ENCODE data around the gene ASB11.
"Not testable (repeated sequence)": the region's sequence is repeated elsewhere in the genome, so short reads cannot be mapped to it uniquely, and the experiment has no call there.

Gene ASB11

DNA sequence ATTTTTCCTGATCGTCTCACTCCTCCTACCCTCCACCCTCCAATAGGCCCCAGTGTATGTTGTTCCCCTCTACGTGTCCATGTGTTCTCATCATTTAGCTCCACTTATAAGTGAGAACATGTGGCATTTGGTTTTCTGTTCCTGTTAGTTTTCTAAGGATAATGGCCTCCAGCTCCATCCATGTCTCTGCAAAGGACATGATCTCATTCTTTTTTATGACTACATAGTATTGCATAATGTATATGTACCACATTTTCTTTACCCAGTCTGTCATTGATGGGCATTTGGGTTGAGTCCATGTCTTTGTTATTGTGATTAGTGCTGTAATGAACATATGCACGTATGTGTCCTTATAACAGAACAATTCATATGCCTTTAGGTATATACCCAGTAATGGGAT is 9.5 kb downstream of the ASB11 start:
- not testable (repeated sequence) for DNase-seq (ENCODE audit: low read depth)

- DNase-seq (ENCODE audit: low read depth): no peak
Observed at GRCh38 chrX:15301924-15302323, 13.5 kb downstream of the ASB11 start.

DNA sequence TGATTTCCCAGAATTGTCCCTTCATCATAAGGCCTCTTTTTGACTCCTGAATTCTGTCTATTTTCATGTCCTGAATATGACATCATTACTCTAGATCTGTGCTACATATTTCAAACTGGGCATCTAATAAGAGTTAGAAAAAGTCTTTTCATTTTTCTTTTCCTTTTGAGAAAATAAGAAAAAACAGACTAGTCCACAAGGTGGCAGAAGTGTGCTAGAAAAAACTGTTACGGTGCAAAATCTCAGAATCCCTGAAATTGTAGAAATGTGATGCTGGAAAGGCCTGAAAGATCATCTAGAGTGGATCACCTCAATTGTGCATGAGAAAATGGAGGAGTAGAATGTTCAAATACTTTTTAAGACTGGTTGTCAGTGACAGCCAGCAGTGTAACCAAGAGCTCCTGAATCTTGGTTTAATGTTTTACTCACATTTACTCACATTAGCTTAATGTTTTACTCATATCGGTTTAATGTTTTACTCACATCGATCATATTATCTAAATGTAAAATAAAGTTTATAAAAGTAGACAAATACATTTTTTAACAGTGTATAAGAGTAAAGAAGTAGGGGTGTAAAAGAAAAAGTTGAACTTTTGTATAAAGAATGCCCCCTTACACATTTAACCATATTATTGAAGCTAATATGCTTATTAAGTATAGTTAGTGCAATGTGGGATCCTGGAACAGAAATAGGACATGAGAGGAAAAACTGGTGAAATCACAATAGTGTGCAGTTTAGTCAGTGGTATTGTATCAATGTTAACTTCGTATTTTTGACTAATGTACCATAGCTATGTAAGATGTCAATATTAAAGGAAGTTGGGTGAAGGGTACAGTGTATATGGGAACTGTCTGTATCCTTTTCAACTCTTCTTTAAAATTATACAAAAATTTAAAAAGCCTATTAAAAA is 15.2 kb downstream of the ASB11 start:
- DNase-seq (ENCODE audit: low read depth): no peak

DNA sequence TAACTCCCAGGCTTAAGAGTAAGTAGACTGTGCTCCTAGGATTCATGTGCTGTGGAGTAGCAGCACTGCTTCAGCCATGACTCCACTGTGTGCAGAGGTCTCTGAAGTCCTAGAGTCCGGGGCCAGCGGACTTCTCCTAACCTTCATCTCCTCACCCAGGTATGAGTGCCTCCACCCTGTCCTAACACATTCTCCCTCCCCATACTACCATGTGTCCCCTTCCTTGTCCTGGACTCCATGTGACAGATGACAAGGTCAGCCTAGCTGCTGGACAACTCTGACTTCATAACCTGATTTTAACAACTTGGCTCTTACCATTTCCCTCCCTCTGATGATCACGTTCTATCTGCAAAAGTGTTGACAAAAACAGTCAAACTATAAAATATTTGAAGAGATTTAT is 16.7 kb downstream of the ASB11 start:
- DNase-seq (ENCODE audit: low read depth): no peak

DNA sequence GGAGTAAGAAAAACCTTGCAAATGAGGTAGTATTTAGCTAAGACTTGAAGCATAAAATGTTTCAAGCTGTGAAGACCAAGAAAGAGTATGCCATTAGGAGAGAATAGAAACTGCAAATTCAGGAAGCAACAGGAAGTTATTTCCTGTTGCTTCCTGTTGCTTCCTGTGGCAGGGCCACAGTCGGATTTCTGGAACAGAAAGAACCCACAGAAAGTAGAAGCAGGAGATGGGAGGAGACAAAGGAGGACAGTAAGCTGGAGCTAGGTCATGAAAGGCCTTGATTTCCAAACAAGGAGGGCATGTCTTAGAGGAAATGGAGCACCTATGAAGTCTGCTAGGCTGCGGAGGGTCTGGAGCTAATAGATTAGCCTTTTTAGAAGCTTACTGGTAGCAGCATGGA is 17.2 kb downstream of the ASB11 start:
- no peak for DNase-seq (ENCODE audit: low read depth)

GRCh38 chrX:15293451-15293850 is 22.0 kb downstream of the ASB11 start:
- no peak for DNase-seq (ENCODE audit: low read depth)

- DNase-seq (ENCODE audit: low read depth): no peak
Observed at GRCh38 chrX:15292861-15293260, 22.6 kb downstream of the ASB11 start.

DNA sequence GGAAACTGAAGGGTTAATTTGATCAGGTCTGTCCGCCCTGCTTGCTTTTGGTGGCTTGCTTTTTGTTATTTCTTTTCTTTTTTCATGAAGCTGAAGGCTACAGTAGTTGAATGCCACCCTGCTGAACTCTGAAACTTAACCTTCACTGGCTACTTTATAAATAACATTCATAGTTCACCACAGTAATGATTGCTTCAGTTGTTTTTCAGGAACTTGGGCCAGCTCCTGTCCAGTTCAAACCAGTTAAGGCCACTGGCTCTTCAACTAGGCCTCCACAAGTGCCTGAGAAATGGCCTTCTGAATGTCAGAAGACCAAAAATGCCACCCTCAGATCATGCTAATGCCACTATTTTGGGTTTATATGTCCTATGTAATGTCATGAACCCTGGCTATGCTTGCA is 37.8 kb downstream of the ASB11 start:
- no peak for DNase-seq (ENCODE audit: low read depth)

DNA sequence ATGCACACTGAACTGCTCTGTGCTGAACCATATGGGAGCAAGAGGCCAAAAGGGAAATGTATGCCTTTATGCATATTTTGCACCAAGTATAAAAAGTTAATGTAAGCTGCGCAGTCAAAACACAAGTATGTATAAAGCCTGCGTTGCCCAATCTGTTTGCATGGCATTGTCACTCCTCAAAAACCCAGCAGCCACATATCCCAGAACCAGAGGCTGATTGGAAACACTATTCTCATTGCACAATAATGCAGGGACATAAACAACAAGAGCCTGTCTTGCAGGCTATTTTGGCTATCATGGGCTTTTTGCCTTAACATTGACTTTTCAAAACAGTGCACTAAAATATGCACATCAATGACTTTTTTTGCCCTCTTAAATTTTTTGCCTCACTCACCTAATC is 40.5 kb downstream of the ASB11 start:
- DNase-seq (ENCODE audit: low read depth): no peak

GRCh38 chrX:15273275-15273674 is 42.2 kb downstream of the ASB11 start:
- not testable (repeated sequence) for DNase-seq (ENCODE audit: low read depth)

GRCh38 chrX:15271757-15272156 is 43.7 kb downstream of the ASB11 start:
- DNase-seq (ENCODE audit: low read depth): no peak

DNA sequence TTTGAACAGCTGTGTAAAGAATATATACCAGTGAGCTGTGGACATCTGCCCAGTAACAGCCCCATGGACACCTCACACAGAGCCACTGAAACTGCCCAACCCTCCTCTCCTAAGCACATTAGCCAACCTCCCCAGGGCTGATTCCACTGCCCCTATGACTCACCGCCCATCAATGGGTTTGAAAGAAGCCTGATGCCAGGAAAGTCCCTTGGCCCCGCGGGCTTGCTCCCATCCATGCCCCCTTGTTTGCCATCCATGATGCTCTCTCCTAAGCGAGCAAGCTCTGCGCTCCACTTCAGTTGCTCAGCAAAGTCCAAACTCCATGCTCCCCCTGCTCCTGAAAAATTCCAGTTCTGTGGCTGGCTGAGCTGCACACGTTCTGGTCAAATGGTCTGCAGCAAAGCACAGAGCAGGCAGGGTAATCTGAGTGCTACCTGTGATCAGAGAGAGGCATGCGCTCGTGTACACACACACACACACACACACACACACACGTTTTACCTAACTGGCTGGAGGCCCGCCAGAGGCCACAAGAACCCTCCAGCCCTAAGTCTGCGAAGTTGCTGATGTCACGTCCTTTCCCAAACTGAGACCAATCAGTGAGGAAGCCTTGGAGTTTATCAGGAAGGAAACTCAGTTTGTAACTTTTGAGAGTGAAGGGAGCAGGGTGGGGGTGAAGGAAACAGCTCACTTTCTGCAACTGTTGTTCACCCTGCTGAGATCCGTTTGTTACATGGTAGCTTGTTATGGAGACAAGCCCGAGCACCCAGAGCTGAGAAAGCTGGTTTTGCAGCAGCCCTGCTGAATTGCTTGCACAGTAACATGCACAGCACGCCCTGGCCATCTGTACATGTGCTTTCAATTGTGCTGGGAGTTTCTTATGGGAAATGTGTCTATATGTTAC is 45.6 kb downstream of the ASB11 start, which contains the start of gene ASB9:
Gene ASB9 (minus strand): TSS at position 466 of the 904 bp plus-strand sequence. CDS start 209 bp downstream, at position 257.
- DNase-seq (ENCODE audit: low read depth): no peak

DNA sequence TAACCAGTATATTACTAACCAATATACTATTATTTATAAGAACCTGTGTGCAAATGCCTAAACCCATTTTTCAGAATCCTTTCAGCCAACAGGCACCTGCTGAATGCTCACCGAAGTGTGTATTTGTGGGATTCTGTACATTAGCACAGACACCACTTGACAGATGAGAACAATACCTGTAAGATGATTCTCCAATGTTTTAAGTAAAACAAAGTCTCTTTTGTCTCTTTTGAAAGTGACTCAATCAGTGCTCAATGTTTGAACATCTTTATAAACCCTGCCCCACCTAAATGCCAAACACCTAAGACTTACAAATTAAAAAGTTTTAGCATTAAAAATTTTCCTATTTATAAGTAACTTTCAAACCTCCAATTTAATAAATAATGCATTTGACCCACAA is 46.3 kb downstream of the ASB11 start:
- no peak for DNase-seq (ENCODE audit: low read depth)

DNA sequence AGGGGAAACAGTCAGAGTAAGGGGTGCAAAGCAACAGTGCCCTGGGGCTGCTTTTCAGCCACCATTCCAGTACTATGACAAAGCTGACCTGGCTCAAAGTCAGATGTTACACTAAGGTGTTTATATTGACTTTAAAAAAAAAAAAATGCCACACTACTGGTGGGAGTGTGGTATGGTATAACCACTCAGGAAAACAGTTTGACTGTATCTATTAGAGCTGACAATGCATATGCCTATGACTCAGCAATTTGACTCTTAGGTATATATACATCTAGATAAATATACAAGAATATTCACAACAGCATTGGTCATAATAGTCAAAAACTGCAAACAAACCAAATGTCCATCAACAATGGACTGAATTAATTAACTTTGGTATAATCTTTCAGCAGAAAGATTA is 60.6 kb downstream of the ASB11 start:
- DNase-seq (ENCODE audit: low read depth): no peak

DNA sequence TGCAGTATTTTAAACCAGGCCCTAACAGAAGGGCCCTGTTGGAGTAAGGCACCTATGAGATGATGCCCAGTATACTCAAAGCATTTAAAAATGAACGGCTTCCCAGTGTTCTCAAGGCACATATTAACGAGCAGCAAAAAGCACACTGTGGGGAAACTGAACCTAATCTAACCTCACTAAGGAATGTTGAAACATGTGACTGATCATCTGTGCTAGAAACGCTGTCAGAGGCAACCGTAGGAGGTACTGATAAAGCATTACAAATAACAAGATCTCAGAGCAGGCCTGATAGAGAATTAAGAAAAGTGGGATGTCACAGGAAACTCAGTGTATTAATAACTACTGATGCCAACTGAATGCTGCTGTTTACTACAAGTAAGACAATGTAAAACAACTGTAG is 69.5 kb downstream of the ASB11 start:
- no peak for DNase-seq (ENCODE audit: low read depth)

DNA sequence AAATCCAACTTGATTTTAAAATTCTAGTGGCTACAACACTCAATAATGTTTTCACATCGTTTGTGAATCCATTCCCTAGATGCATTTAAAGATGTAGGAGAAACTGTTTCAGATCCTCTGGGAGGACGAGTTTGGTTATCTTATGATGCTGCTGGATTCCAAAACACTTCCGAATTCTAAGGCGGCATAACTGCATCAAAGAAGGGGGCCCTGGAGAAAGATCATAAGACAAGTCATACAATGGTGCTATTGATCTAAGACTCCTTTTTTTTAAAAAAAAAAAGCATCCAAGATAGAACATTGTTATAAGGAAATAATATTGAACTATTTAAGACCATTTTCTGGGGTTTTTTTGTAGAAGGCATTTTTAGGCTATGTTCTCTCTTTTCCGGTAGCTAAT is 71.0 kb downstream of the ASB11 start:
- no peak for DNase-seq (ENCODE audit: low read depth)

GRCh38 chrX:15242899-15243555 is 72.4 kb downstream of the ASB11 start:
- peak; percentile 32 for DNase-seq (ENCODE audit: low read depth)

DNA sequence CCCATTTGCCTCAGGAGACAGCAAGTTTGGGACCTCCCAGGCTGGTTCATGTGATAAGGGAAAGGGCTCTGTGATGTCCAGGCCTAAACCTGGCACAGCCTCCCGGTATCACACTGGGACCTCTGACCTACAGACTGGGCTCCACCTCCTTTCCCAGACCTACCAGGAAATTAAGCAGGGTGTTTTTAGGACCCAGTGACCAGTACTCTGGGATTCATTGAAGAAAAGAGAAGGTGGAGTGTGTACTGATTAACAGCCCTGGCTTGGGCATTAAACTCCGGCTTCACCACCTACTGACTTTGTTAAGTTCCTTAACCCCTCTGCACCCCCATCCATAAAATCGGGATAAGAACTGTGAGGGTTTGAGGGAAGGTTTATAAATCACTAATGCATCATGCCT is 74.1 kb downstream of the ASB11 start:
- no peak for DNase-seq (ENCODE audit: low read depth)

- no peak for DNase-seq (ENCODE audit: low read depth)
Observed at GRCh38 chrX:15240414-15240813, 75.0 kb downstream of the ASB11 start.

GRCh38 chrX:15236146-15236545 is 79.3 kb downstream of the ASB11 start:
- no peak for DNase-seq (ENCODE audit: low read depth)

GRCh38 chrX:15235001-15235400 is 80.4 kb downstream of the ASB11 start:
- DNase-seq (ENCODE audit: low read depth): no peak

DNA sequence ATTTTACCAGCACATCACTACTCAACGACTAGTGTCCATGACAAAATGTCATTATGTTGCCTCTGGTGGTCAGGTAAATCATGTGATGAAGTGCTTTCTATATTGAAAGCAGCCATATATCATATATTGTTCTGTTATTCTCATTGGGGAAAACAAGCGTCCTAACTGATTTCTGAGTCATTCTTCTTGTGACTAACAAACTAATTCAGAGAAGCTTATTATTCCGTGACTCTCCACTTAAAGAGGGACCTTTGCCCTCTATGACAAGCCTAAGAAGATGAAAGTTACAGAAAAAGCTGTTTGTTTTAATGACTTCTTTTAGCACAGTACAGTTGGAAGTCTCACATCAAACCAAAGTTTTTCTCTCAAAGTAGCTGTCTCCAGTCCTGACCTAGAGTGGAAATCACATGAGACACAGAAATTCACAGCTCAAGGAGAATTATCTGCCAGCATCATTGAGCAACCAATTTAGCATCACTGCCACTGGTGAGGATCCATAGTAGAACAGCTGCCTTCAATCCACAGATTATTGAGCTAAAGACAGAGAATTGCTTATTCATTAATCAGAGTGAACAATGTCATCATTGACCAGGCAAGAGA is 81.9 kb downstream of the ASB11 start:
- no peak for DNase-seq (ENCODE audit: low read depth)

Measured in stimulated activated CD4-positive, alpha-beta T cell treated with anti-CD3 and anti-CD28 coated beads, Interleukin-2, amount 100 ng/mL, for 4 hours (primary cell).